Measurements from ENCODE around the gene CHRNA1.
A peak's percentile ranks its signal among the peaks of the same experiment; 100 is the strongest.

CHRNA1 gene

GRCh38 chr2:174773215-174773614, 8.9 kb upstream of the CHRNA1 start:
- Histone ChIP-seq H2AK5ac (ENCODE audit: low read length, severe bottlenecking) (no peak overlapping the region), H3K4me3 (ENCODE audit: insufficient read depth in 1 of 2, low read depth in 1 of 2, low read length in 2 of 2) (no peak overlapping the region), H2BK15ac (ENCODE audit: low read depth, poor library complexity, severe bottlenecking) (no peak overlapping the region), H3K27me3 (ENCODE audit: control insufficient read depth in 1 of 2, insufficient read depth in 1 of 2, low read length in 2 of 2) (peaks cover 0 to 4% of the 10 kb centered on the region in 2 experiments), H3K4me1 (ENCODE audit: control insufficient read depth, insufficient read depth, low read depth, low read length) (peaks cover 11% of the 10 kb centered on the region), H3K14ac (ENCODE audit: low read length in 2 of 2) (no peak overlapping the region), H3K4ac (ENCODE audit: low read depth in 1 of 2, low read length in 2 of 2) (no peak overlapping the region), H3K9ac (ENCODE audit: low read length) (no peak overlapping the region), H3K79me1 (replicated peaks; ENCODE audit: low read length, poor library complexity, severe bottlenecking) (no peaks in the 10 kb centered on the region), H2BK5ac (ENCODE audit: low read depth, low read length, poor library complexity, severe bottlenecking) (no peak overlapping the region), H3K36me3 (ENCODE audit: control insufficient read depth in 1 of 2, insufficient read depth in 2 of 2, low read depth in 1 of 2, low read length in 2 of 2) (no peaks in the 10 kb centered on the region), H2AFZ (ENCODE audit: low read depth, low read length) (no peak overlapping the region), H3K4me2 (ENCODE audit: low read length, poor library complexity, severe bottlenecking) (no peak overlapping the region), H3K9me3 (ENCODE audit: control insufficient read depth, low read length) (no peaks in the 10 kb centered on the region), H3K23ac (ENCODE audit: low read length in 2 of 2) (no peak overlapping the region), H2BK120ac (ENCODE audit: low read depth, low read length) (no peak overlapping the region), H4K8ac (ENCODE audit: low read length) (no peak overlapping the region), H2BK12ac (ENCODE audit: low read length in 2 of 2) (no peak overlapping the region), H4K91ac (ENCODE audit: low read length) (no peak overlapping the region), H3K27ac (ENCODE audit: low read length, poor library complexity, severe bottlenecking) (no peak overlapping the region), H3K18ac (ENCODE audit: low read depth in 1 of 2, low read length in 2 of 2) (no peak overlapping the region)
- DNase-seq = no peak
- WGBS = 86% methylated on average over 2 of the region's 2 CpGs

DNA sequence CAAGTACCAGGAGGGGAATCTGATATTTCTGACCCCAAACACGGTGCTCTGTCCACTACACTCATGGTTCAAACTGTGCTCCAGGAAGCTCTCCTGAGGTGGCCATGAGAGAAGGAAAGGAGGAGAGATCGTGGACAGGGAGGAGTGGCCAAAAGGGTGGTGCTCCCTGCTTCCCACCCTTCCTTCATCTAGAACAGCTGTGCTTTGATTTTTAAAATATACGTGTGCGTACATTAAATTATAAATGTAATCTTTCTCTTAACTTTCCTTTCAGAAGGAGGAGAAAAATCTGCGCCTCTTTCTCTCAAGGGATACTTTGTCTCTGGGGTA, 8.2 kb upstream of the CHRNA1 start:
- peak overlapping the region; percentile 70 to 87 for H2BK12ac ChIP-seq (ENCODE audit: low read length in 2 of 2)
- H3K27ac ChIP-seq (ENCODE audit: low read length, poor library complexity, severe bottlenecking) = peak overlapping the region; percentile 61
- 73% methylated on average over 2 of the region's 5 CpGs for WGBS
- no peak overlapping the region for H3K4me2 ChIP-seq (ENCODE audit: low read length, poor library complexity, severe bottlenecking)
- no peak overlapping the region for H3K4ac ChIP-seq (ENCODE audit: low read depth in 1 of 2, low read length in 2 of 2)
- H3K4me3 ChIP-seq (ENCODE audit: insufficient read depth in 1 of 2, low read depth in 1 of 2, low read length in 2 of 2) = no peak overlapping the region
- H3K14ac ChIP-seq (ENCODE audit: low read length in 2 of 2) = no peak overlapping the region
- peak overlapping the region; percentile 48 for H2AFZ ChIP-seq (ENCODE audit: low read depth, low read length)
- H2BK15ac ChIP-seq (ENCODE audit: low read depth, poor library complexity, severe bottlenecking) = no peak overlapping the region
- H3K9ac ChIP-seq (ENCODE audit: low read length) = peak overlapping the region; percentile 72
- no peak overlapping the region for H2BK5ac ChIP-seq (ENCODE audit: low read depth, low read length, poor library complexity, severe bottlenecking)
- no peaks in the 10 kb centered on the region for H3K9me3 ChIP-seq (ENCODE audit: control insufficient read depth, low read length)
- H2AK5ac ChIP-seq (ENCODE audit: low read length, severe bottlenecking) = no peak overlapping the region
- H3K18ac ChIP-seq (ENCODE audit: low read depth in 1 of 2, low read length in 2 of 2) = peak overlapping the region in 1 of 2 experiments; percentile 67
- no peak overlapping the region for H3K23ac ChIP-seq (ENCODE audit: low read length in 2 of 2)
- no peak for DNase-seq
- no peaks in the 10 kb centered on the region for H3K79me1 ChIP-seq (replicated peaks; ENCODE audit: low read length, poor library complexity, severe bottlenecking)
- H4K91ac ChIP-seq (ENCODE audit: low read length) = peak overlapping the region; percentile 85
- no peaks in the 10 kb centered on the region for H3K36me3 ChIP-seq (ENCODE audit: control insufficient read depth in 1 of 2, insufficient read depth in 2 of 2, low read depth in 1 of 2, low read length in 2 of 2)
- H2BK120ac ChIP-seq (ENCODE audit: low read depth, low read length) = peak overlapping the region; percentile 22
- H3K27me3 ChIP-seq (ENCODE audit: control insufficient read depth in 1 of 2, insufficient read depth in 1 of 2, low read length in 2 of 2) = peaks cover 0 to 4% of the 10 kb centered on the region in 2 experiments
- peak overlapping the region; percentile 88 for H4K8ac ChIP-seq (ENCODE audit: low read length)
- peaks cover 10% of the 10 kb centered on the region for H3K4me1 ChIP-seq (ENCODE audit: control insufficient read depth, insufficient read depth, low read depth, low read length)

DNA sequence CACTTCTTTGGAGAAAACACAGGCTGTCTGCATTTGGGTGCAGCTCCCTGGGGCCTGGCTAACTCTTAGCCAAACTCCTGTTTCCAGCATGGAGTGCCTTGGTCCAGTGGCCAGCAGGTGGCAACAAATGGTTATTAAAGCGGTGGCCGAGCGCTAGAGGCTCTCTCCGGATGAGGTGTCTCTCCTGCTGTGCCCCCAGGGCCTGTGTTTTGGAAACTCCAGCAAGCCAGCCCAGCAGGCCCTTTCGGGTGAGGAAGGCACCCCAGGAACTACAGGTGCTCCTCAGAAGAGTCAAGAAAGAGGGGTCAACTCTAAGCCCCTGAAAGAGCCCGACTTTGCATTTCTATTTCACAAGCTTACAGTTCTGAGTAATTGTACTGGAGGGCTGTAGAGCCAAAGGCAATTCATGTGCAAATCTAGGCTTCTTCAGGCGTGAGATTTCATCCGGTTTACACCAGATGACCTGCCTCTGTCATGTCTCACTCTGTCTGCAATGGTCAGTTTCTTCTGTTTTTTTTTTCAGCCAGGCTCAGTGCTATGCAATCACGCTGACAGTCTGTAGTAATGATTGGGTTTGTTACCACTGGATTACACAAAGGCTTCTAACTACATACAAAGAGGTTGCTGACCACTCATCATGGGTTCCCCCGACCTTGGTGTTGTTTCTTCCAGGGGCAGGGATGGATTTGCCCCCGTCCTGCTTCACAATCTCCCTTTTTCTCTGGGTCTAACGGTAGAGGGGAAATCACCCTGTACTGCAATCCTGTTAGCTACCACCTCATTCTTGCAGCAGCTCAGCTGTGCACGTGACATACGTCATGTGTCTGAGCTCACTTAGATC, 7.6 kb upstream of the CHRNA1 start:
- Histone ChIP-seq H3K23ac (ENCODE audit: low read length in 2 of 2) (no peak overlapping the region), H3K27ac (ENCODE audit: low read length, poor library complexity, severe bottlenecking) (peak overlapping the region; percentile 61), H3K79me1 (replicated peaks; ENCODE audit: low read length, poor library complexity, severe bottlenecking) (no peaks in the 10 kb centered on the region), H2BK120ac (ENCODE audit: low read depth, low read length) (peak overlapping the region; percentile 82), H3K9me3 (ENCODE audit: control insufficient read depth, low read length) (no peaks in the 10 kb centered on the region), H2BK12ac (ENCODE audit: low read length in 2 of 2) (peak overlapping the region; percentile 70 to 87), H3K36me3 (ENCODE audit: control insufficient read depth in 1 of 2, insufficient read depth in 2 of 2, low read depth in 1 of 2, low read length in 2 of 2) (no peaks in the 10 kb centered on the region), H2AFZ (ENCODE audit: low read depth, low read length) (peak overlapping the region; percentile 48), H2BK5ac (ENCODE audit: low read depth, low read length, poor library complexity, severe bottlenecking) (no peak overlapping the region), H3K18ac (ENCODE audit: low read depth in 1 of 2, low read length in 2 of 2) (peak overlapping the region in 1 of 2 experiments; percentile 67), H3K4me3 (ENCODE audit: insufficient read depth in 1 of 2, low read depth in 1 of 2, low read length in 2 of 2) (peak overlapping the region in 1 of 2 experiments; percentile 21), H3K14ac (ENCODE audit: low read length in 2 of 2) (no peak overlapping the region), H3K9ac (ENCODE audit: low read length) (peak overlapping the region; percentile 72), H2BK15ac (ENCODE audit: low read depth, poor library complexity, severe bottlenecking) (peak overlapping the region; percentile 75), H3K4me2 (ENCODE audit: low read length, poor library complexity, severe bottlenecking) (no peak overlapping the region), H4K91ac (ENCODE audit: low read length) (peak overlapping the region; percentile 53), H2AK5ac (ENCODE audit: low read length, severe bottlenecking) (no peak overlapping the region), H3K4me1 (ENCODE audit: control insufficient read depth, insufficient read depth, low read depth, low read length) (peaks cover 10% of the 10 kb centered on the region), H3K4ac (ENCODE audit: low read depth in 1 of 2, low read length in 2 of 2) (peak overlapping the region; percentile 13 to 20), H3K27me3 (ENCODE audit: control insufficient read depth in 1 of 2, insufficient read depth in 1 of 2, low read length in 2 of 2) (peaks cover 0 to 6% of the 10 kb centered on the region in 2 experiments), H4K8ac (ENCODE audit: low read length) (peak overlapping the region; percentile 88)
- DNase-seq = peak; percentile 94
- WGBS = 21% methylated on average over 14 of the region's 14 CpGs

DNA sequence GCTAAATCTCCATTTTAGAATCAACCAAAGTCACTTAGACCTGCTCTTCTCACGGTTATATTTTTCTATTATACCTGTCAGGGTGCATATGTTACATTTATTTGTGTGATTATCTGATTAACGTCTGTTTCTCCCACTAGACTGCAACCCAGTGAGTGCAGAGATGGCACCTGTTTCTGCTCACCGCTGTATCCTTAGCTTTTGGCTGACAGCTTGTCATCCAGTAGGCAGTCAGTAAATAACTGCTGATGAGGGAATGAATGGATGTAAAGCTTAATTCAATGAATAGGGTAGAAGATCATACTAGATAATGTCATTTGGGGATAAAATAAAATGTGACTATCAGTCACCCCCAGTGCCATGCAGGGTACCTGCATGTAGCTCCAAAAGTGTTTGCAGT, 6.9 kb upstream of the CHRNA1 start:
- Histone ChIP-seq H3K4me2 (ENCODE audit: low read length, poor library complexity, severe bottlenecking) (no peak overlapping the region), H2BK120ac (ENCODE audit: low read depth, low read length) (no peak overlapping the region), H3K4ac (ENCODE audit: low read depth in 1 of 2, low read length in 2 of 2) (no peak overlapping the region), H2AK5ac (ENCODE audit: low read length, severe bottlenecking) (no peak overlapping the region), H4K8ac (ENCODE audit: low read length) (no peak overlapping the region), H2BK12ac (ENCODE audit: low read length in 2 of 2) (no peak overlapping the region), H2AFZ (ENCODE audit: low read depth, low read length) (no peak overlapping the region), H3K9me3 (ENCODE audit: control insufficient read depth, low read length) (no peaks in the 10 kb centered on the region), H2BK5ac (ENCODE audit: low read depth, low read length, poor library complexity, severe bottlenecking) (no peak overlapping the region), H2BK15ac (ENCODE audit: low read depth, poor library complexity, severe bottlenecking) (no peak overlapping the region), H3K4me1 (ENCODE audit: control insufficient read depth, insufficient read depth, low read depth, low read length) (peaks cover 10% of the 10 kb centered on the region), H3K14ac (ENCODE audit: low read length in 2 of 2) (no peak overlapping the region), H3K36me3 (ENCODE audit: control insufficient read depth in 1 of 2, insufficient read depth in 2 of 2, low read depth in 1 of 2, low read length in 2 of 2) (no peaks in the 10 kb centered on the region), H3K9ac (ENCODE audit: low read length) (no peak overlapping the region), H3K23ac (ENCODE audit: low read length in 2 of 2) (no peak overlapping the region), H3K4me3 (ENCODE audit: insufficient read depth in 1 of 2, low read depth in 1 of 2, low read length in 2 of 2) (no peak overlapping the region), H3K27ac (ENCODE audit: low read length, poor library complexity, severe bottlenecking) (no peak overlapping the region), H3K18ac (ENCODE audit: low read depth in 1 of 2, low read length in 2 of 2) (no peak overlapping the region), H3K27me3 (ENCODE audit: control insufficient read depth in 1 of 2, insufficient read depth in 1 of 2, low read length in 2 of 2) (peaks cover 0 to 11% of the 10 kb centered on the region in 2 experiments), H4K91ac (ENCODE audit: low read length) (no peak overlapping the region), H3K79me1 (replicated peaks; ENCODE audit: low read length, poor library complexity, severe bottlenecking) (no peaks in the 10 kb centered on the region)
- WGBS = 70% methylated on average over 3 of the region's 3 CpGs
- DNase-seq = no peak
